NCI-H524 (cell line): ENCODE data around the gene NUAK2.
"Not testable (repeated sequence)": the region's sequence is repeated elsewhere in the genome, so short reads cannot be mapped to it uniquely, and the experiment has no call there.

Experiments
- DNase-seq, 2 experiments: peaks; one replicate each; lab custom pipeline; 2025; lab: John Stamatoyannopoulos, UW

The NUAK2 gene

GRCh38 chr1:205297546-205298177 lies 23.9 kb downstream of the NUAK2 start:
- not testable (repeated sequence) for DNase-seq

- no peak for DNase-seq
Measured at GRCh38 chr1:205296154-205296553, 25.4 kb downstream of the NUAK2 start.

- no peak for DNase-seq
Measured at GRCh38 chr1:205294934-205295333, 26.6 kb downstream of the NUAK2 start.

DNA sequence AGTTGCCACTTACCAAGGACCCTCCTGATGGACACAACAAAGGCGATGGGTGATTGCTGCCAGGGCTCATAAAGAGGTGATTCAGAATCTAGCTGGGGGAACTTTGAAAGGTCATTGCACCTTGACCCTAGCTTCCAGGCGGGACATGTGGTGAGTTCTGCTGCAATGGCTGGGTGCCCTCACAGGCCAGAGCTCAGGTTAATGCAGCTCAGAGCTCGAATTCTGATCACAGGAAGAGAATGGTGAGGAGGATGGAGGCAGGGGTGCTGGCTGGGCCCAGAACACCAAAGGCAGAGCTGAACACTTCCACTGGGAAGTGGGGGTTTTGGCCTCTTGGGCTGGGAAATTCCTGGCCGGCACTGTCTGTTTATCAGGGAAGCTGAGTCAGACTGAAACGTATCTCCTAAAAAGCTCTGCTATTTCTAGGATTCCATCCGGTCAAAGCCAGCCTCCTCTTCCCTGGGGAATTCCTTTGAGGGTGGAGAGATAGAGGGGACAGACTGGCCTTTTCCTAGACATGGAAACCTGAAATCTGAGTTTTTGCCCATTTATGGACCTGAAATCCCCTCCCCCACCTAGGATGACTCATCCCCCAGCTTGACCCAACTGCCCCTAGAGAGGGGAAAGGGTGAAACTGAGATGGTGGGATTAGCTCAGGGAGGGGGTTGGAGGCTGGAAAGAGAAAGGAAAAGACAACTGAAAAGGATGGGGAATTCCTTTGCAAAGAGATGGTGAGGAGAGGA lies 27.2 kb downstream of the NUAK2 start:
- no peak for DNase-seq

DNA sequence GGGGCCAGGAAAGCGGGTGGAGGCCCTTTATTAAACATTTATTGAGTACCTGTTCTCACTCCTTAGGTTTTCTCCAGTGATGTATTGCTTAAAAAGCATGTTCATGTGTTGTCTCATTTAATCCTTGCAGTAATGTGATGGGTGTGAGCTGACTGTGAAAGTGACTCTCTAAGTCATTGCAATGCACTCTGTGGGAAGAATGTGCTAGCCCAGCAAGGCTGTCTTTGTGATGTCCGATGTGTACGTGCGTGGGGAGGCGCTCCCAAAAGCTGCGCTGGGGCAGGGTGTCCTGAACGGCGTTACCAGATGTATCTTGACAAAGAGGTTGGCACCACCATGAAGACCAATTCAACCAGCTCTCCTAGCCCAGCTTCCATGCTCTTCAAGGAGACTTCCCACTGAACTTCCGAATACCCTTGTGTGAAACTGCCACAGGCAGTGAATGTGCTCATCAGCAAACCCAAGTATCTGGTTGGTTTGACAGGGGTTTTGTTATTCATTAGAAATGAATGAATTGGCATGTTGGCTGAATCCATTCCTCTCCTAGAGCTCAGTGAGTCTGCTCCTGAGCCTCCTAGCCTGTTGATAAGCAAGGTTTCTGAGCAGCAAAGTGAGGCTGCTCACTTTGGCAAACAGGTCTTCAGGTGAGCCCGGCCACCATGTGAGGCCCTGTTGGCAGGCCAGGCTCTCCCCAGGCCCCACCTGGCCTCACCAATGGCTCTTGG lies 28.0 kb downstream of the NUAK2 start:
- DNase-seq = no peak

GRCh38 chr1:205291596-205291995 lies 29.9 kb downstream of the NUAK2 start:
- no peak for DNase-seq

- DNase-seq = no peak
Measured at GRCh38 chr1:205287767-205288559, 33.6 kb downstream of the NUAK2 start.

- DNase-seq = no peak
Measured at GRCh38 chr1:205287076-205287475, 34.5 kb downstream of the NUAK2 start.

DNA sequence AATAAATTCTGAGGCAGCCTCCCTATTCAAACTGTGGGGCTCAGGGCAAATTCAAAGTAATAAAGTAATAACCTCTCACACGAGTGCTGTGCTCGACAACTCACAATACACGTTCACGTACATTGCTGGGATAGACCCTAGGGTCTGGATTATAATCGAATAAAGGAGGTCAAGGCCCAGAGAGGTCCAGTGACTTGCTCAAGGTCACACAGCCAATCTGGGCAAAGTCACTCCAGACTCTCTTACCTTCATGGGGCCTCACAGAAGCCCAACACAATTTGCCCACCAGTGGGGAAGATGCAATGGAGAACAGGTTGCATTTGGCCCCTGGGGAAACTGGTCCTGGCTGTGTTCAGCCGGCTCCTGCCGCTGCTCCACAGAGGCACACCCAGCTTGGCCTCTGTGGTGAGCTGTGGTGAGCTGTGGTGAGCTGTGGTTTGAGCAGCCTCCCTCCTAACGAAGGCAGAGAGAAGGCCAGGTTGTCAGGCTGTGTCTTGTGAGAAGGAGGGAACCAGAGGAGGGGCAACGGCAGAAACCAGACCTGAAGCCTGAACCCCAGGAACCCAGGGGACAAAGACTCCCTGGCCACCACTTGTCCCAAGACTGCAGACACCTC lies 35.1 kb downstream of the NUAK2 start:
- no peak for DNase-seq

GRCh38 chr1:205285381-205286101 lies 36.0 kb downstream of the NUAK2 start:
- no peak for DNase-seq

- peak; percentile 53 to 79 for DNase-seq
Measured at GRCh38 chr1:205284420-205285144, 37.0 kb downstream of the NUAK2 start.

- DNase-seq = peak; percentile 57 to 86
Measured at GRCh38 chr1:205283270-205284147, 38.0 kb downstream of the NUAK2 start.

GRCh38 chr1:205280666-205281395 lies 40.7 kb downstream of the NUAK2 start:
- DNase-seq = not testable (repeated sequence)

GRCh38 chr1:205279986-205280385 lies 41.6 kb downstream of the NUAK2 start:
- DNase-seq = no peak

- no peak for DNase-seq
Measured at GRCh38 chr1:205276689-205277065, 44.9 kb downstream of the NUAK2 start.

GRCh38 chr1:205275916-205276688 lies 45.4 kb downstream of the NUAK2 start:
- no peak for DNase-seq

DNA sequence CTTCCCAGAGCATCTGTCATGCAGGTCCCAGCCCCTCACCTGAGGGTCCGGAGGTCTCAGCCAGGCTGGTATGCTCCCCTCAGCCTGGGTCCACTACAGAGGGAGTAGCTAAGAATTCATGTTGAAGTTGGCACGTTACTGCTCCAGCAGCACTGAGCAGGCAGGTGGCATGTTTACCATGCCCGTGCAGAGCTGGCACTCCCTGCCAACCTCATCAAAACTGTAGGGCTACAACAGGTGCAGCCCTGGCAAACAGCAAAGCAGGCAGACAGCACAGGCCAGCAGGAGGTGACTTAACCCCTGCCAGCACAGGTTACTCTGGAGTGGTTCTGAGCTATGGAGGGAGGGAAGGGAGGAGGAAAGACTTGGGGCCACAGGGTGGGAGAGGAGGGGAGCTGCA lies 46.4 kb downstream of the NUAK2 start:
- no peak for DNase-seq
